GM19468 (cell line): ENCODE measurements around the gene C2orf69.
A peak's percentile ranks its signal among the peaks of the same experiment; 100 is the strongest.
"Not testable (repeated sequence)": the region's sequence is repeated elsewhere in the genome, so short reads cannot be mapped to it uniquely, and the experiment has no call there.

Source experiments
- ATAC-seq: cut with Tn5 transposase; IDR thresholded peaks from one replicate; pipeline ENCODE4 v1.9.1; 2021; ENCODE audit warnings: mild to moderate bottlenecking, moderate library complexity, moderate number of reproducible peaks; ENCODE audit not compliant: unreplicated experiment; ENCODE audit errors: extremely low read depth

C2orf69 gene

DNA sequence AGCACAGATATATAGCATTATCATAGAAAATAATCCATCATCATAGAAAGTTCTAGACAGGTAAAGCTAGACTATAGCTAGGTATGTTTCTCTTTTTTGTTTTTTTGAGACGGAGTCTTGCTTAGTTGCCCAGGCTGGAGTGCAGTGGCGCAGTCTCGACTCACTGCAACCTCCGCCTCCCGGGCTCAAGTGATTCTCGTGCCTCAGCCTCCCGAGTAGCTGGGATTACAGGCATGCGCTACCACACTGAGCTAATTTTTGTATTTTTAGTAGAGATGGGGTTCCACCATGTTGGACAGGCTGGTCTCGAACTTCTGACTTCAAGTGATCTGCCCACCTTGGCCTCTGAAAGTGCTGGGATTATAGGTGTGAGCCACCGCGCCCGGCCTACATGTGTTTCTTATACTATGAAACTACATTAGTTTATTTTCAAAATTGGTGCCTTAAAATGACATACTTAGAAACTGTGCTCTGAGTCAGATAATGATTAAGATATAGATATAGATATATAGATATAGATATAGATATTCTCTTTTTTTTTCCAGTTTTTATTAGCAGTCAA lies 1.5 kb downstream of the C2orf69 start:
- not testable (repeated sequence) for ATAC-seq

DNA sequence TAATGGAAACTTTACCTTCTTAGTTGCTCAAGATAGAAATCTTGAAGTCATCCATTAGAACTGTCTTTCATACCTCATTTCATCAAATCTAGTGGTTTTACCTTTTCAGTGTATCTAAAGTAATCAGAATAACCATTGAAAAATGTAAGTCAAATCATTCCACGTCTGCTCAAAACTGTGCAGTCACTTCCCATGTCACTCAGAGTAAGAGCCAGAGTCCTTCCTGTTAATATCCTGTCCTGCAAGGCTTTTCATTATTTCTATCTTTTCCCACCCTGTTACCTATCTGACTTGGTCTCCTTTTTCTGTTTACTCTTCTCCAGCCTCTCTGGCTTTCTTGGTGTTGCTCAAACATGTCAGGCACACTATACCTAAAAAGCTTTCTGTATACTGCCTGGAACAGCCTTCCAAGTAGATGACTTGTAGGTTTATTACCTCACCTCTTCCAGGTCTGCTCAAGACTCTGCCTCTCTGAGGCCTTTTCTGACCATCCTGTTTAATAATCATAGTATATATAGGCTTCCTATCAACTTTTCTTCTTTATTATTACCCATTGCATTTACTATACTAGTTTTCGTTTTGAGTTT lies 3.4 kb downstream of the C2orf69 start:
- no peak for ATAC-seq

DNA sequence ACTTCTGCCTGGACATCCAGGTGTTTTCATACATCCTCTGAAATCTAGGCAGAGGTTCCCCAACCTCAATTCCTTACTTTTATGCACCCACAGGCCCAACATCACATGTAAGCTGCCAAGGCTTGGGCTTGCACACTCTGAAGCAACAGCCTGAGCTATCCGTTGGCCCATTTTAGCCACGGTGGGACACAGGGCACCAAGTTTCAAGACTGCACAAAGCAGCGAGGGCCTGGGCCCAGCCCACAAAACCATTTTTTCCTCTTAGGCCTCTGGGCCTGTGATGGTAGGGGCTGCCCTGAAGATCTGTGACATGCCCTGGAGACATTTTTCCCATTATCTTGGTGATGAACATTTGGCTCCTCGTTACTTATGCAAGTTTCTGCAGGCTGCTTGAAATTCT lies 5.9 kb downstream of the C2orf69 start:
- ATAC-seq = no peak

DNA sequence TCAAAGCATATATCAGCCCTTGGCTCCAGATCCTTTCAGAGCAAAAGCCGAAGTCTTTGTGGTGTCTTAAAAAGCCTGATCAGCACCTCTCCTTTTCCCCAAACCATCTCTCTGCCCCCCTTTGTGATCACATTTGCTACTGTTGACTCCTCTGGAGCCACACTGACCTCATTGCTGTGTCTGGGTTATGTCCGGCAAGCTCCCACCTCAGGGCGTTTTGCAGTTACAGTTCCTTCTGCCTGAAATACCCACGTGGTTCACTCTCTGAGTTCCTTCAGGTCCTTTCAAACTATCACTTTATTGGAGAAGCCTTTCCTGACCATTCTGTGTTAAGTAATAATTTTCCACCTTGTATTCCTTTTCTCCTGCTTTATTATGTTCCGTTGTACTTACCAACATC lies 11.8 kb downstream of the C2orf69 start:
- no peak for ATAC-seq

DNA sequence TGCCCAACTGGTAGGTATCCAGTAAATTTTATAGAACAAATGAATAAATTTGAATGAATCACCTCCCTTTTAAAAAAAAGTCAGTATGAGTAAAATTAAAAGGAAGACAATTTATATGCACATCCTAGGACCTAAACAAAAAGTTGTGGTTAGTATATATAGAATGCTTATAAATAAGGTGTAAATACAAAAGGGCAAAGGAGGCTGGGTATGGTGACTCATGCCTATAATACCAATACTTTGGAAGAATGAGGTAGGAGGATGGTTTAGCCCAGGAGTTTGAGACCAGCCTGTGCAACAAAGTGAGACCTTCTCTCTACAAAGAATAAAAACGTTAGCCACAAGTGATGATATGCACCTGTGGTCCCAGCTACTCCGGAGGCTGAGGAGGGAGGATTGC lies 12.8 kb downstream of the C2orf69 start:
- no peak for ATAC-seq

DNA sequence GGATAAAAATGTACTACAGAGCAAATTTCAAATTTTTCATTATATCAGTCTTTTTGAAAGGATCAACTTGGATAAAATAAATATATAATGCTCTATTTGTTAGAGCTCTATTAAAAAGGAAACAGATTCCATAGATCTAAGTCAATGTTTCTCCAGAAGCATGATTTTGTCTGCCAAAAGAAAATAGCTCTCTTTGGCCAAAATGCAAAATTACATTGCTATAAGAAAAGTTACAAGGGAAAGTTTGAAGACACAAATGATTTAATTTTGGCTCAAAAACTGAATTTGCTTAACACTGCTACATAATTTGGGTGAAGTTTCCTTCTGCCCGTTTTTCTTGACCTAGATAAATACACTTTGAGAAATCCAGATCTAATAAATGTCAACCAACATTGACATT lies 15.7 kb downstream of the C2orf69 start:
- ATAC-seq = no peak

DNA sequence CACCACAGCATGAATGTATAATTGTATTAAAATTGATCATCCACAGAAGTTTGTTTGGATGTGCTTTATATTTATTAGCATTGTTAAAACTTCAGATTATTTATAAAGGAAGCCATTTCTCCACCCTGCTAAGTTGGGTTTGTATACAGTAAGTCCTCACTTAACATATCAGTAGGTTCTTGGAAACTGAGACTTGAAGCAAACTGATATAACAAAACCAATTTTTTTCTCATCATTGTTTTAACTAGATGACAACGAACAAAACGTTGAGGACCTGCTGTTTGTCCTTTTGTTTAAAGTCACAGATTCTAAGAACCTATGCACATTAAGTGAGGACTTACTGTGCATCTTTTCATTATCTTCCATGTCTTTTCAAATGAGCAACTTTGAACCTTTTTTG lies 17.1 kb downstream of the C2orf69 start:
- no peak for ATAC-seq

DNA sequence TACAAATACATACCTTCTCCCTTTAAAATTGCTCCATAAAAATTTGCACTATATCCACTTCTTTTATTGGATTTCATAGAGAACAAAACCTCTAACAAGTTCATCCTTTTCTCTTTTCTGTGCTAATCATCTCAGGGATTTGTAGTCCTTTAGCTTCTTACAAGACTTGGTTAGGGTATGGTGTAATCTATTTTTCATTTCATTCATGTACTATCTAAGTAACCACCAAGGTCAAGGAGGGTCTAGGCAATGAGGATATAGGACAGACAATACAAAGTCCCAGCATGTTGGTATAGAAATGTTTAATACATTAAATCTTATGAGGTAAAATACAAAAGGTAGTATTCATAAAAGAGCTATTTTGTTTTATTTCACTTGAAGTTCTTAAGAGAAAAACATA lies 17.5 kb downstream of the C2orf69 start:
- no peak for ATAC-seq

DNA sequence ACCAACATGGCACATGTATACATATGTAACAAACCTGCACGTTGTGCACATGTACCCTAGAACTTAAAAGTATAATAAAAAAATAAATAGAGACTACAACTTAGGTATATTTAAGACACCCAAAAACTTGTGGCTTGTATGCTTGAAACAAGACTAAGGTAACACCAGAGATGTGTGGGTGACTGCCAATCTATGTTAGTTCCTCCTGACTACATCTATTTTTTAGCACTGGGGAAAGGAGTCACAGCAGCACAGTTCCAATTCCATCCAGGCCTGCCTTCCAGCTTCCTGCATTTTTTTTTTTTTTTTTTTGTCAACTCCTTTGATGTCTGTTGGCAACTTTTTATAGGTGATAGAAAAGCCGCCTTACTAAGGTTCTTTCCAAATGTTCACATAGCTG lies 18.2 kb downstream of the C2orf69 start:
- no peak for ATAC-seq

DNA sequence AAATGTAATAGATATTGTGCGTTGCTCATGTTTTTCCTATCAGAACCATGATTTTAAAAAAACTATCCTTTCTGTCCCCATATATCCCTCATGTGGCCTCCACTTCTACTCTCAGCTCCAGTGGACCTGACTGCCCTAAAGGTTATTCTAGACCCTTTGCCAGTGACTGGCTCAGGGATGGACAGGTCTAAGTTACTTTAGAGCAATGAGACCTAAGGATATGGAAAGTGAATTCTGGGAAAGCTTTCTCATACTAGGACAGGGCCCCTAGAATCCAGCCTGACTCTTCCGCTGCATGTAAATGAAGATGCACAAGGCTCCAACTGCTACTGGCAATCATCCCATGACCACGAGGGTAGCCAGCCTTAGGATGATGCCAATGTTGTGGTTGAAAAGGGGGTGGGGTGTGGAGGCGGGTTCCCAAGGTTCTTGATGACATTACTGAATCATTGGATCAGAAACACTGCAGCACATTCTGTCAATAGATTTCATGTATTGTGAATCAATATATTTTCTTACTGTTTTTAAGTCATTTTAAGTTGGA lies 21.3 kb downstream of the C2orf69 start:
- no peak for ATAC-seq

DNA sequence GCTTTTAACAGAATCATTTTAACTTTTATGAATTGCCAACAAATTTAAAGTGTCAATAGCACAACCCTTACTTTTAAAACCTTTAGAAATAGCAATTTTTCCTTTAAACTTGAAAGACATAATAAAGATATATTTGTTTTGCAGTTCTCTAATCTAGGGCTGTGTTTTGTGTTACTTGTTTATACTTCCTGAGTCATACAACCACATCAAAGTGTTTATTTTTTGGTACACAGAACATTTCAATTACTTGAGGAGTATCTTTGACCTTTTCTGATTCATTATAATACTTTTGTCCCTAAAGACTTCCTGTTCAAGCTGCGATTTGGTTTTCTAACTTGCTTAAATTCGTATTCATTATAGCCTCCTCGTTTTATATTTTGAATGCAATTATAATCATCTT lies 22.4 kb downstream of the C2orf69 start:
- no peak for ATAC-seq

DNA sequence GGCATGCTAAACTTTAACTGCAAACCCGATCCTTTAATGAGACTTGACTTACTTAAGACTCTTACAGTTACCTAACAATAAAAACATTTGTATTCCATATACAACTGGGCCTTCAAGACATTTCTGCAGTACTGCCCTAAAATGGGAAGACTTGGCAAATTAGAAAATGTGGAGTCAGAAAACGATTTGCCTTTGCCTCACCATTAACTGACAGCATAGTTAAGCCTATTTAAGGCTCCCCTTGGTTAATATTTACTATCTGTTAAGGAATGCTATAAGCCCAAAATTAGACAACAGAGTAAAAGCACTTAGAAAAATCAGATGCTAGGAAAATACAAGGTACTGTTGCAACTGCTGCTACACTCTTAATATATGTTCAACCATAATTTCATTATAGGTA lies 25.5 kb downstream of the C2orf69 start:
- no peak for ATAC-seq

DNA sequence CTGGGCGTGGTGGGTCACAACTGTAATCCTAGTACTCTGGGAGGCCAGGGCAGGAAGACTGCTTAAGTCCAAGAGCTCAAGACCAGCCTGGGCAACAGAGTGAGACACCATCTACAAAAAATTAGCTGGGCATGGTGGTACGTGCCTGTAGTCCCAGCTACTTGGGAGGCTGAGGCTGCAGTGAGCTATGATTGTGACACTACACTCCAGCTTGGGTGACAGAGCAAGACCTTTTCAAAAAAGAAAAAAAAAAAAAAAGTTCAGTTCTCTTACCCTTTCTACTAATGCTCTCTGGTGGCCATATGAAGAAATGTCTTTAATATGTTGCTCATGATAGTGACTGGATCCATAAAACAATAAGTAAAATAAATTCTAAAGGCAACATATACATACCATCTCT lies 29.3 kb downstream of the C2orf69 start:
- peak; percentile 34 for ATAC-seq

DNA sequence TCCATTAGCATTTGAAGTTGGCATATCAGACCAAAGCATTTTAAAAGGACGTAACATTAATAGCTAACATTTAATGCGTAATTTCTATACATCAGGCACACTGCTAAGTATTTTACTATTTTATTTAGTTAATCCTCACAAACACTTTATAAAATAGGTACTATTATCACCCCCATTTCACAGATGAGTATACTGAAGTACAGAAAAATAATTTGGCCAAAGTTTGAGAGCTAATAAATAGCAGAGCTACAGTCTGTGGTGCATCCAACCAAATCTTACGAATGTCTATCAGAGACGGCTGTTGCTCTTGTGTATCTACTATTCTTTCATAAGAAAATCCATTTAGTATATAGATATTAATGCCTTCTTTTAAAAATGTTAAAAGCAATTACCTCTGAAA lies 32.3 kb downstream of the C2orf69 start:
- no peak for ATAC-seq

DNA sequence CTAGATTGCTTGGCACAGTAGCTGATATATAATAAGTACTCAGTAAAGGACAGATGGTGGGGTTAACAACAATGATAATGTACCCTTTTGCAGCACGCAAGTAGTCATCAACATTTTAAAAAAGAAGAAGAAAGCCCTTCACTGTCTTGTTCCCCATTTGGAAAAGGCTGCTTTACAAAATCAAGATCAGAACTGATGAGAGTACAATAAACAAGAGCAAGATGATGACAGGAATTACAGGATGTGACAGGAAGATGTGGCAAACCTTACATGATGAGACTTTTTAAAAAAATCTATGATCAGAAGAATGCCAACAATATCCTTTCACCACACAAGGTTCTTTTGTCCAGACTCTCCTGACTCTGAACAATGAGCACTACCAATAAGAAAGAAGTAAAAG lies 35.1 kb downstream of the C2orf69 start:
- no peak for ATAC-seq

DNA sequence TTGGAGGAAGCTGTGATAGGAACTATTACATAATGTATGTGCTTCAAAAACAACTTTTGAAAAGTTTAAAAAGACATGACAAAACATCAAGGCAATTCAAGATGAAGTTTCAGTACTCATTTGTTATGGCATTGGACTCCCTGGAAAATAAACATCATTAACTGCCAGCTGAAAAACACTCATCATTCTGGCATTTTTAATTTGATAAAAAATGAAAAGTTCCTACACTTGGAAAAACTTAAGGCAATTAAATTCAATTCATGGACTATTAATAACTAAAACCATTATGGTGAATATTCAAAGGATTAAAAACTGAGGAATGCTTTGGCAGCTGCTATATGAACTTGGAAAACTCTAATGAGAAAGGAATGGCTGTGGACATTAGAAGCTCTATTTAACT lies 35.7 kb downstream of the C2orf69 start:
- no peak for ATAC-seq

DNA sequence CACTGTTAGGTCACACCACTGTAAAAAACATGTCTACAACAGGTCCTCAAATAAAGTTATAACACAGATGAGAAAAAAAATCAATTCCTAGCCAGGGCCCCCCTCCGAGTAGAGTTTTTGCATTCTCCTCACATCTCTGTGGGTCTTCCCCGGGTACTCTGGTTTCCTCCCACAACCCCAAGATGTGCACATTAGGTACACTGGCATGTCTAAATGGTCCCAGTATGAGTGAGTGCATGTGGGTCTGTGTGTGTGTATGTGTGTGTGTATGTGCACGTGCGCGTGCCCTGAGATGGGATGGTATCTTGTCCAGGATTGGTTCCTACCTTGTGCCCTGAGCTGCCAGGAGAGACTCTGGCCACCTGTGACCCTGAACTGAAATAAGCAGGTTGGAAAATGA lies 39.3 kb downstream of the C2orf69 start:
- no peak for ATAC-seq

DNA sequence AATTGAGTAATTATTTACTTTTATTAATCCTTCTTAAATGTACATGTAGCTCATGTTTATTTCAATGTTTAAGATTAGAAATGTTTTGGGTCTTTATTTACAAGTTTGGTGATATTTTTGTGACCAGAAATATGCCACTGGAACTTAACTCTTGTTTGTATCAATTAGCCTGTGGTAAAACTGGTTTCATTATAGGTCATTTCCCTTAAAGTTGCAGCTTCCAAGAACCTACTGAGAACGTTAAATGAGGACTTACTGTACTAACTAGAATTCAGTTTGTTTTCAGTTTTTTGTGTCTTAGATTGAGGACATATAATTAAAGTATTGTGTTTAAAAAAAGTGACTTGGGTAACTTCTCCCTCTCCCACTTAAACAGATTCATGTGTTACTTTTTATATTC lies 39.9 kb downstream of the C2orf69 start:
- no peak for ATAC-seq

DNA sequence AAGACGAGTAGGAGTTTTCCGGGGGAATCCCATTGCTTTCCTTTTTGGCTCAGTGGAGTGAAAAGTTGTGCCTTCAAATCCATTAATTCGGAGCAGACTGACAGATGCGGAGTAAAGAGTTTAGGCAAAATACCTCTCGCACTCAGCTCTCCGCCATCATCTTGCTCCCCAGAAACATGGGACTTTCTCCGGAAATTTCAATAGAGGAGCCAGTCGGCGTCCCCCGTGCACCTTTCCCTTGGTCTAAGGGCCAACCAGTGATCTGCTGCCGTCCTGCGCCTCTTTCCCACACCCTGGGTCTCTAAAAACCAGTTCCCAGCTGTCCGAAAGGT lies 43.9 kb downstream of the C2orf69 start:
- ATAC-seq = peak; percentile 10

DNA sequence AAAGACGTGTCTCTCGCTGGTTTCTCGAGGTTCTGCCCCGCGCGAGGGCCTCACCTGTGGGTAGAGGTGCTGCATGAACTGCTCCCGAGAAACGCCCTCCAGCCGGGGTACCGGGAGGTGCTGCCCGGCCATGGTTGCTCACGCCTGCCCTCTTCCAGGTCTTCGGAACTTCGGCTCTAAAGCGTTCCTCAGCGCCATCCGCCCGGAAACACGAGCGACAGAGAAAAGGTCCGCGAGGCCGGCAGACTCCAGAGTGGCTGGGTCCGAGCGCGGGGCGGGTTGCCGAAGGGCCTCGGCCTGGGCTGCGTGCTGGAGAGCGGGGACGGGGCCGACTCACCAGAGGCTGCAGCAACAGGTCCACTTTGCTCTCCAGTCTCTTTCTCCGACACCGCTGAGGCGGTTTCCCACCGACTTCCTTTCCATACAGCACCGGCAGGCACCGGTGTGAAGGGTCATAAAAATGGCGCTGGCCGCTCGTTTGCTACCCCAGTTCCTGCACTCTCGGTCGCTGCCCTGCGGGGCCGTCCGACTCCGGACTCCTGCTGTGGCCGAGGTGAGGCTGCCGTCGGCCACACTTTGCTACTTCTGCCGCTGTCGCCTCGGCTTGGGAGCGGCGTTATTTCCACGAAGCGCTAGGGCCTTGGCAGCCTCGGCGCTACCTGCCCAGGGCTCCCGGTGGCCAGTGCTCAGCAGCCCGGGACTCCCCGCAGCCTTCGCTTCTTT lies 44.4 kb downstream of the C2orf69 start, which contains the start of the genes MAIP1 and TYW5:
MAIP1 (plus strand) TSS at position 244 of the 723 bp plus-strand sequence; CDS start at position 461, 217 bp downstream.
TYW5 (minus strand) TSS at position 153 of the 723 bp plus-strand sequence; CDS start at position 132, 21 bp downstream.
- ATAC-seq = peak; percentile 60

DNA sequence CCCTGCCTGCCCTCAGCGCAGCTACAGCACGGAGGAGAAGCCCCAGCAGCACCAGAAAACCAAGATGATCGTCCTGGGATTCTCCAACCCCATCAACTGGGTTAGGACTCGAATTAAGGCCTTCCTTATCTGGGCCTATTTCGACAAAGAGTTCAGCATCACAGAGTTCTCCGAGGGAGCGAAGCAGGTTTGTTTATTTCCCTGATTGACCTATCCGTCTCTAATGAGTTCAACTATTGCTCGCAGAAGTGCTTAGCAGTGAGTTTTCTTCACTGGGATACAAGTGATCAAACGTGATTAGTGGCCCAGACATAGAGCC lies 44.9 kb downstream of the C2orf69 start:
- ATAC-seq = no peak

DNA sequence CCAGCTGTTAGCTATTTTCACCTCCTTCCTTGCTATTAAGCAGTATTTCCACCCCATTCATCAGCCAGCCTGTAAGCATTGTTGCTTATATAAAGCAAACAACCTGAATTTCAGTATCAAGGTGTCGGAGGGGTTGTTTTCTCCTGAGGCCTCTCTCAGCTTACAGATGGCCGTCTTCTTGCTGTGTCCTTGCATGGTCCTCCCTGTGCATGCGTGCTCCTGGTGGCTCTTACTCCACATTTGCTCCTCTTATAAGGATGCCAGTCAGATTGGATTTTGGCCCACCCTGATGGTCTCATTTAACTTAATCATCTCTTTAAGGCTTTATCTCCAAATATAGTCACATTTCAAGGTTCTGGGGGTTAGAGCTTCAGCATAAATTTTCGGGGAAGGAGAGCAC lies 46.9 kb downstream of the C2orf69 start:
- no peak for ATAC-seq
